HL-60/S4 treated with phorbol 12-myristate 13-acetate at 8.2 ng/mL for 4 days and 3 days (cell line): ENCODE data around the gene ACAP1.

Experiments
- in situ Hi-C: fragments of 300-500 bp; cut with MboI; formaldehyde crosslinking; loops from 2 replicates; pipeline ENCODE4 v1.15.0; 2022; ENCODE audit warnings: low sequenced_read_pairs

Gene ACAP1

DNA sequence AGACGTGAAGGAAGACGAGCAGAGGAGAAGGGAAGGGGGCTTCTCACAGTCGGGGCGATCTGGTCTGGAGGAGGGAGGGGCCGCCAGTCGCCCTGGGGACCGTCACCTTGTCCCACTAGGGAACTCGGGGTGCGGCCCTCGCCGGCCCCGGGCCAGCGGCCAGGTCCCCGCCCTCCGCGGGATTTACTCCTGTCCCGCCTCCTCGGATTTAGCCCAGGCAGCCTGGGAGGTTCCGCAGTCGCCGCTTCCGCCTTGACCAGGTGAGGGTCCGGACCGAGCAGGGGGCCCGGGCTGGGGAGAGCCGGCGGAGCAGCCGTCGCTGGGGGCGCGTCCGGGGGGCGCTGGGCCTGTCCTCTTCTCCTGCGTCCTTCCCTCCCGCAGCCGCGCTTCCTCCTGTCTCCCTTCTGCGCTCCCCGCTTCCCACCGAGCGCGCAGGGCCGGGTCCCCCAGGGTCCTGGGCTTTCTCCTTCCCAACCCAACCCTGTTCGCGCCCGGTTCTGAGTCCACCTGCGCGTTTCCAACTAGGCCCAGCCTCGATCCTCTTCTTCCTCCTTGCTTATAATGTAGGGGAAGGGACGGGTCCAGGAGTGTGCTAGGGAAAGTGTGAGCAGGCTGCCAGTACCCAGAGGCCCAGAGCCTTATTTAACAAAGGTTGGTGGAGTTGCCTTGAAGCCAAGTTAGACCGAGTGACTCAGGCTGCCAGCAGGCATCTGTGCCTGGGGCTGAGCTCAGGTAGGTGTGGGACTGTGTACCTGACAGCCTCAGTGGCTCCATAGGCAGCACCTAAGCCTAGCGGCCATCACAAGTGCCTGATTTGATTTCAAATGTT is 44.7 kb downstream of the ACAP1 start, which contains the start of gene TNK1:
TSS of gene TNK1 (plus strand) at position 235 of the 829 bp plus-strand sequence. CDS start 1,838 bp downstream, outside the sequence.
- in situ Hi-C loops, result no loop called here

DNA sequence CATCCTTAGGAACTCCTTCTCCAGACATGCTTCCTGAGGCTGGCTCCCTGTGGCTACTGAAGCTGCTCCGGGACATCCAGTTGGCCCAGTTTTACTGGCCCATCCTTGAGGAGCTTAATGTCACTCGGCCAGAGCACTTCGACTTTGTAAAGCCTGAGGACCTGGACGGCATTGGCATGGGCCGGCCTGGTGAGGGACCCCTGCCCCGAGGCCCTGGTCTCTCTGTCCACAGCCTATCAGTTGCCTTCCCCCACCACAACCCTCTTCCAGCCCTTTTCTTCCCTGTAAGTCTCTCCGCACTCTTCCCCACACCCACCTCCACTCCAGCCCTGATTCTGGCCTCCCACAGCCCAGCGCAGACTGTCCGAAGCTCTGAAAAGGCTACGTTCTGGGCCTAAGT is 46.6 kb downstream of the ACAP1 start:
- in situ Hi-C loops, result no loop called here

DNA sequence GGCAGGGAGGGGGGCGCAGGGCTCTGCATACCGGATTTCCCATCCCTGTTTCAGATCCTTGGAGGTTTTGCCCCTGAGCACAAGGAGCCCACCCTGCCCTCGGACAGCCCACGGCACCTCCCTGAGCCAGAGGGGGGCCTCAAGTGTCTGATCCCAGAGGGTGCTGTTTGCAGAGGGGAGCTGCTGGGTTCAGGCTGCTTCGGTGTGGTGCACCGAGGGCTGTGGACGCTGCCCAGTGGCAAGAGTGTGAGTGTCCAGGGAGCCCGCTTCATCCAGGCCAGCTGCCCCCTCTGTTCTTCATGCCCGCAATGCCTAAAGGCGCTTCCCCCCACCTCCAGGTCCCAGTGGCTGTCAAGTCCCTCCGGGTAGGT is 47.0 kb downstream of the ACAP1 start:
- in situ Hi-C loops, result no loop called here

DNA sequence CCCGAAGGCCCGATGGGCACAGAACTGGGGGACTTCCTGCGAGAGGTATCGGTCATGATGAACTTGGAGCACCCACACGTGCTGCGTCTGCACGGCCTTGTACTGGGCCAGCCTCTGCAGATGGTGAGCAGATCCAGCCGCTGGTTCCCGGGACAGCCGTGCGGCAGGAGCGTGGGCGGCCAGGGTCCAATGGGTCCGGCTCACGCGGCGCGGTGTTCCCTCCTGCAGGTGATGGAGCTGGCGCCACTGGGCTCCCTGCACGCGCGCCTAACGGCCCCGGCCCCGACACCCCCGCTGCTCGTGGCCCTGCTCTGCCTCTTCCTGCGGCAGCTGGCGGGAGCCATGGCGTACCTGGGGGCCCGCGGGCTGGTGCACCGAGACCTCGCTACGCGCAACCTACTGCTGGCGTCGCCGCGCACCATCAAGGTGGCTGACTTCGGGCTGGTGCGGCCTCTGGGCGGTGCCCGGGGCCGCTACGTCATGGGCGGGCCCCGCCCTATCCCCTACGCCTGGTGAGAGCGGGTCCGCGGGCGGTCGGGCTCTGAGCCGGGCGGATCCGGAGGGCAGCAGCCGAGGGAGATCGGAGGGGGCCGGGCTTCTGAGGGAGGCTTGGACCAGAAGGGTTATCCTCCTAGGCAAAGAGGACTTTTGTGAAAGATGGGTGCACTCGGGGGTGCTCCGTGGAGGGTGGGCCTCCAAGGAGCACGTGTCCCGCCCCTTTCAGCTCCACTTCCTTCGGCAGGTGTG is 47.6 kb downstream of the ACAP1 start:
- in situ Hi-C loops, result no loop called here

DNA sequence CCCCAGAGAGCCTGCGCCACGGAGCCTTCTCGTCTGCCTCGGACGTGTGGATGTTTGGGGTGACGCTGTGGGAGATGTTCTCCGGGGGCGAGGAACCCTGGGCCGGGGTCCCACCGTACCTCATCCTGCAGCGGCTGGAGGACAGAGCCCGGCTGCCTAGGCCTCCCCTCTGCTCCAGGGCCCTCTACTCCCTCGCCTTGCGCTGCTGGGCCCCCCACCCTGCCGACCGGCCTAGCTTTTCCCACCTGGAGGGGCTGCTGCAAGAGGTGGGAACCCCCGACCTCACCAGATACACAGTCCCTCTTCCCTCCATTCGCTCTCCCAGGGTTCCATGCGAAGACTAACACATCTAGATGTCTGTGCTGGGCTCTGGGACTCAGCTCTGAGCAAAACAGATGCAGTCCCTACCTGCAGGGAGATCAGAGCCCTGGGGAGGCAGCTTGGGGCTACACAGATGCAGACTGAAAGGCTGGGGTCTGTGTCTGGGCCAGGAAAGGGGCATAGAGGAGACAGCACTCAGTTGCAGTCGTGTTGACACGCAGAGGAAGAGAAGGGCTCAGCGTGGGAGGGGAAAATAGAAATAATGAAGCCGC is 48.3 kb downstream of the ACAP1 start:
- in situ Hi-C loops, result no loop called here

DNA sequence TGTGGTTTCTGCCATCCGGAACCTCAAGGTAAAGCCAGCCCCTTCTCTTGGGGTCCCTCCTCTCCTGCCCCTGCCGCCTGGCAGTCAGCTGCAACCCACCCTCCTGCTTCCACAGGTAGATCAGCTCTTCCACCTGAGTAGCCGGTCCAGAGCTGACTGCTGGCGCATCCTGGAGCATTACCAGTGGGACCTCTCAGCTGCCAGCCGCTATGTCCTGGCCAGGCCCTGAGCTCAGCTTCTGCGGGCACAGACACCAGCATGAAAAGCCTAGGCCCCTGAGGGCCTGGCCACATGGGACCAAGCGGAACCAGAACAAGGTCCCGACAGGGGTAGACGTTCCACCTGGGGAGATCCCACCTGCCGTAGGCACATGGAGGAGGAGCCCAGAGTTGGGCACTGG is 52.5 kb downstream of the ACAP1 start:
- in situ Hi-C loops, result no loop called here

DNA sequence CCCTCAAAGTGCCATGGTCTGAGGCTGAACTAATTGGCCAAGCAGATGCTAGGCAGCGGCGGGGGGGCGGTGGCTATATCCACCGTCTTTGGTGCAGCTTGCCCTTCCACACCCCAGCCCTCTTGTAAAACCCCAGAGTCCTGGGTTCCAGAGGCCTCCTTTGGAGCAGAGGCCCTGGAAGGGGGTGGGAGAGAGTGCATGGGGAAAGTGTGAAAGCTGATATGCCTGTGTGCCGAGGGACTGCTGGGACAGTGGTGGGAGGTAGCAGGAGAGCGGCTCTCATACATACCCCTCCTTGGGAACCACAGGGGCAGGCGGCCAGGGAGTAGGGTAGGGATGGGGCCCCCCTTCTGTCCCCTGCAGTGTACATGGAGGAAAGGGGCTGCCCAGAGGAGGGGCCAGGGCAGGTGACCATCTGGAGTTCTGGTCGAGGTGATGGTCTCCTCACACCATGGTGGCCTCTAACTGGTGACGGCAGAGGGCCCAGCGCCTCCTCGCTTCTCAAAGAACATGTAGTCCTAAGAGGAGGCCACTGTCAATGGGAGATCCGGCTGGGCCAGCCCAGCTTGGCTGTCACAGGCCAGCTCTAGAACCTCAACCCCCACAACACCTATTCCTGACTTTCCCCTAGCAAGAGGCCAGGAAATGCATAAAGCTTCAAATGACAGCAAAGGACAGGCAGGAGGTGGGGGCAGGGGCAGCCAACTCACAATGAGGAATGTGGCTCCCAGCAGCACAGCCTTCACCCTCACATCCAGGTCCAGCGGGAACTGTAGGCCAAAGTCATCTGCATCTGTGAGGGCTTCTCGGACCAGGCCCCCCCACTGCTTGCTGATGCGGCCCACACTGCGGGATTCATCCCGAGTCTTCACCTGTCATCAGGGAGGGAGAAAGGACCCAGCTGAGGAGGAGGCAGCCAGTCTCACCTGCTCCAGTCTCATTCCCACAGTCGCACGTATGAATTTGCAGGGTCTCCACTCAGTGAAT is 53.9 kb downstream of the ACAP1 start:
- in situ Hi-C loops, result no loop called here

DNA sequence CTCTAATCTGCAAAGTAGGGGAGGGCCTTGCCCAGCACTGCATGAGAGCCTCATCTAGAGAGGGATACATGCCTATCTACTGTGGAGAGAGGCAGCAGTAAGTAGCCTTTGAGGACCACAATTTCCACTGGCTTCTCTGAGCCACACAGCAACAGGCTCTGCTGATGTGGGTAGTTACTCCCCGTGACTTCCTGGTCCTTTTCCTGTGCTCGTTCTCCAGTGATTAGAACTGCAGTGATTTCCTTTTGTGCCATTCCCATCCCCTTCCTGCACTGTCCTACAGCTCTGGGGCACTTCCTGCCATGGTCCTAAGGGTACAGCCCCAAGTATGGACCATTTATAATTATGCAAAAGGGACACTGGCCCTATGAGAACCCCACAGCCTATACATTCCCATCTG is 55.0 kb downstream of the ACAP1 start:
- in situ Hi-C loops, result no loop called here

DNA sequence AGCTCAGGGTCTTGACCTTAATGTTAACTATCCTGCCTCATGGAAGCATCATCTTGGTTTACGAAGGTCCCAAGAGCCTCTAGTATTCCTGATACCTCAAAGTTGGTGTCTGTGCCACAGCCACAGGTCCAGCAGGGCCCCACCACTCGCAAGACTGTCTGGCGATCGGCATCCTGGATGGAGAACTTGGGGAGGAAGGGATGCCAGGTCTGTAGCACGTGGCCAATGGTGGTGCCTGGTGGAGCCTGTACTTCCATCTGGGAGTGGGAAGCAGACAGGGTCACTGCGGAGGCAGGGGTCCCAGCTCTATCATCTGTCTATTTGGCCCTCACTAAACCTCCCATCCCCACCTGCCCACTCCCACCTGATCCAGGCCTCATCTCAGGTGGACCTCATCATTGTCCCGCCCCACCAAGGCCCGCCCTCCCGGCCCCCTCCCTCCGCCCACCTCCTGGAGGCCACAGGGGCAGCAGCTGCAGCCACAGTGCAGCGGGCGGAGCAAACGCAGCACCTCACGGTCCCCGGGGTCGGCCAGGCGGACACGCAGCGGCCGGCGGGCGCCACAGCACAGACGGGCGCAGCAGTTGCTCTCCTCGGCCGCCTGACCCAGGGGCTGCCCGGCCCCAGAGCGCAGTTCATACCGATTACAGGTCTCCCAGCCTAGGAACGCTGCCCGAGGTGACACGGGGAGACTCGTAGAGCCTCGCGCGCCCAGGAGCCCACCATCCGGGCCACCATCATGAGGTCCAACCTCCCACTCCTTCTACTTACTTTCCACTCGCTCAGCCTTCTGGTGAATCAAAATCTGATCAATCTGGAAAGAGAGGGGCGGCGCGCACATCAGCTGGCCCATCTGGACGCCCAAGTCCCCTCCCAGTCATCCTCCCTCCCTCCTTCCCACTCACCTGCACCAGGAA is 56.6 kb downstream of the ACAP1 start:
- in situ Hi-C loops, result no loop called here

DNA sequence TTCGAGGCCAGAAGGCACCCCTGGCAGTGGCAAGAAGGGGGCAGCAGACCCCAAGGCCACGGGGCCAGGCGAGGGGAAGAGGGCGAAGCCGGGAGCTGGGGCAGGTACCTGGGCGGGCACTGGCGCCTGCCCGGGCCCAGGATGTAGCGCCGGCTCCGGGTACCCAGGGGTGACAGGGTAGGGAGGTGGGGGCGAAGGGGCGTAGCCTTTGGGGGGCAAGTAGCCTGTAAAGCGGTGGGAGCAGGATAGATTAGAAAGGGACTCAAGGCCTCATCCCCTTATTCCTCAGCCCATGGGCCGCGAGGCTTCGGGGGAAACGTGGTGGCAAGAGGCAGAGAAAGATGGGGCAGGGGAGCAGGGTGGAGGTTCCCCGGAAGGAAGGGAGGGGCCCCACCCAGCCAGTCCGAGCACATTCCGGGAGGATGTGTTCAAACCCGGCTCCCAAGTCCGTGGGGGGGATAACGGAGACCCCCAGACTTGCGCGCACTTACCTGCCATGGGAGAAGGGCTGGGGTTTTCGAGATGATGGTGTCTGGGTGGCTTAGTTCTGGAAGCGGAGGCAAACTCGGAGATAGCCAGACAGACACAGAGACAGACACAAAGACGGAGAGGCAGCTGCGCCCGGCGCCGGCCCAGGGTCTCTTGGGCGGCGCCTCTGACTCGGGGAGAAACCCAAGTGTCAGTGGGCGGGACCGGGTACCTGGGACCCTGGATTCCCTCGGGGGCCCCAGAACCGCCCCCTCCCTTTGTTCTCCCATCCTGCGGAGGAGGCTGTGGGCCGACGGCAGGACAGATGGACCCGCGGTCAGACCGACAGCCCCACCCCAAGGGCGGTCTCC is 57.5 kb downstream of the ACAP1 start:
- in situ Hi-C loops, result no loop called here

DNA sequence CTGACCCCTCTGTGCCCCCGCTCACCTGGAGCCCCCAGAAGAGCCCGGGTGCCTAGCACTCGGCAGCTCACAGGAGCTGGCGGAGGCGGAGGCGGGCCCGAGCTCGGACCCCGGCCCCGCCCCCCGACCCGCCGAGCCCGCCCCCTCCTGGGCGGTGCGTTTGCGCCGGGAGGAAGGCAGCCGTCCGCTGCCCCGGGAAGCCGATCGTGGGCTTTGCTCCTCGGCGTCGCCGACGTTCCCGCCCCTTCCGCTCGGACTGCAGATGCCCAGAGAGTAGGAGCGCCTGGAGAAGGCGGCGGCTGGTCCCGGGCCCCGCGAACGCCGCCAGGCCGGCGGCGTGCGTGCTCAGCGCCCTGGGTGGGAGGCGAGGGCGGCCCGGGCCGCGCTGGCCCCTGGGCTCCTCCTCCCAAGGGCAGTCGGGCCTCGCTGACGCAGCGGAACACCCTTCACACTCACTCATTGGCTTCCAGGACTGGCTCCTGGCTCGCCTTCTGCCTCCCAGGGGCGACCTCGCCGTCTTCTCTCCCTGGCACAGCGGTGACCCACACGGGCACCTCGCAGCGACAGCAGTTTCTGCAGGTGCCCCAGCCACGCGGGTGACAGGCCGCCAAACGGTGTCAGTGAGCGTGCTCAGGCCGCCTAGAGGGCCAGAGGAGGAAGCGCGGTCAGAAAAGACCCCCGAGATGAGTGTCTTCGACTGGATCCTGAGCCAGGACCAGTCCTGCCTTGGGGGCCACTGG is 58.3 kb downstream of the ACAP1 start, which contains the start of gene PLSCR3:
TSS of gene PLSCR3 (minus strand) at position 74 of the 740 bp plus-strand sequence. CDS start 415 bp downstream, outside the sequence.
- in situ Hi-C loops, result no loop called here

DNA sequence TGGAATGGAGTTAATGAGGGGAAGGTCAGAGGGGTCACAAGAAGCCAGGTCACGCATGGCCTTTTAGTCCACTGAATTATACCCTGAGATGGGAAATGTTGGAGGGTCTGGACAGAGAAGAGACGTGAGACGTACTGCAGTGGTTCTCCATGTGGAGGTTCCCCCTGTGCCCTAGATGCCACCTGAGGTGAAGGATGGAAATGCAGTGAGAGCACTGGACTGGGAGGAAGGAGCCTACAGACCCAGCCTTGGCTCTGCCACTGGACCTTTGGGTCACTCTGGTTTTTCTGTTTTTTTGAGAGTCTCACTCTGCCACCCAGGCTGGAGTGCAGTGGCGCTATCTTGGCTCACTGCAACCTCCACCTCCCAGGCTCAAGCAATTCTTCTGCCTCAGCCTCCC is 59.8 kb downstream of the ACAP1 start:
- in situ Hi-C loops, result no loop called here

DNA sequence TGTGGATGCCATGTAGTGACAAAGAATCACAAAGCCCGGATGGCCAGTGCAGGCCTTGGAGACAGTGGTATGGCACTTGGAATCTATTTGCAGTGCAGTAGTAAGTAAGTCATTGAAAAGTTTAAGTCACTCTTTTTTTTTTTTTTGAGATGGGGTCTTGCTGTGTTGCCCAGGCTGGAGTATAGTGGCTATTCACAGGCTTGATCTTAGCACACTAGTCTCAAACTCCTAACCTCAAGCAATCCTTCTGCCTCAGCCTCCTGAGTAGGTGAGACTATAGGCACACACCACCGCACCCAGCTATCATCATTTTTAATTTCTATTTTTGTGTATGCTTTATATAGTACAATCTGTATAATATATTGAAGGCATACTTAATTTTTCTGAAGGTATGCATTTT is 62.3 kb downstream of the ACAP1 start:
- in situ Hi-C loops, result no loop called here
